Ascending aorta (tissue), 2 donors: ENCODE data around the gene LYPD6B. TPM values are rescaled to one million over a fixed set of nuclear protein-coding genes. Genes with fewer than 3 reads are reported as not detected.

Experiments
- DNase-seq, 2 donors: peaks; one replicate each; pipeline ENCODE4 v3.0.0-alpha.2; 2019; ENCODE audit warnings: low spot score in 2 of 2
- H3K27ac ChIP-seq, 2 donors: fragments of 200-600 bp; sonication (generic); one replicate each; pipeline ENCODE4 v1.5.1; 2016 to 2017; ENCODE audit warnings: mild to moderate bottlenecking in 1 of 2
- H3K27me3 ChIP-seq: fragments of 200-600 bp; sonication (generic); one replicate; pipeline ENCODE4 v1.5.1; 2017
- H3K36me3 ChIP-seq, 2 donors: fragments of 200-600 bp; sonication (generic); one replicate each; pipeline ENCODE4 v1.5.1; 2016
- H3K4me1 ChIP-seq, 2 donors: fragments of 200-600 bp; sonication (generic); one replicate each; pipeline ENCODE4 v1.5.1; 2016 to 2017; ENCODE audit warnings: mild to moderate bottlenecking in 1 of 2
- H3K4me3 ChIP-seq, 2 donors: fragments of 200-600 bp; sonication (generic); one replicate each; pipeline ENCODE4 v1.5.1; 2016 to 2017; ENCODE audit warnings: mild to moderate bottlenecking in 1 of 2
- H3K9me3 ChIP-seq, 2 donors: fragments of 200-600 bp; sonication (generic); one replicate each; pipeline ENCODE4 v1.5.1; 2016
- intact Hi-C: fragments of 100-400 bp; cut with DNase I; formaldehyde crosslinking; loops from one replicate; pipeline ENCODE4 v1.15.1; 2023
- total RNA-seq: library from RNA; depleted of rRNA; stranded (reverse); fragments of >200 nt; gene quantifications from one replicate; pipeline ENCODE4 v1.1.0, GENCODE V29; 2016
- TF ChIP-seq, protein P1 (sequence below), 3 experiments: fragments of 200-600 bp in 2 of 3; fragments of 450-650 bp in 1 of 3; sonication (generic) in 2 of 3; IDR thresholded peaks; one replicate each; pipeline ENCODE4 v1.5.1; 2016 to 2019; ENCODE audit warnings: antibody characterized with exemption in 3 of 3, mild to moderate bottlenecking in 1 of 3, moderate library complexity in 1 of 3

The LYPD6B gene
- total RNA-seq, 1 donor from 2014 or later, result not detected

DNA sequence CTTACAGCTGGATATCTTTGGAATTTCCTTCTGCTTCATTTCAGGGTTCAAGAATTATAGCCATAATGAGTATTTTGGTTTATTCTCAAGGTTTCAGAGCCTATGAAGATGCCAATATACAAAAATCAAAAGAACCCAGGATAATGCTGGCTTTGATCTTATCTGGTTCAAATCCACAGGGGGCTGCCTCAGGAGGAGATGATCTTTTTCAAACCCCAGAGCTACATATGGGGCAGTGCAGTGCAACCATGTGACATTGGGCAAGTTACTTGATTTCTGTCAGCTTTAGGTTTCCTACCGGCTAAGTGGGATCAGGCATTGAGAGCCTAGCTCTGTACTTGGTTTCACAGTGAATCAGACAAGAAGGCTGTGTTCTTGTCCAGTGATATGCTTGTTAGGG is 23.0 kb upstream of the LYPD6B start:
- Histone ChIP-seq H3K4me3 (no peak overlapping the region), H3K9me3 (no peaks in the 10 kb centered on the region), H3K27ac (no peak overlapping the region), H3K4me1 (peaks cover 0 to 5% of the 10 kb centered on the region in 2 donors), H3K36me3 (no peaks in the 10 kb centered on the region), H3K27me3 (no peaks in the 10 kb centered on the region)
- intact Hi-C loops, result loop anchor here (5.0 kb wide), 1 partner anchor 297 kb away; no protein-coding TSS in a partner anchor
- no peak for DNase-seq
- TF ChIP-seq, protein P1, sequence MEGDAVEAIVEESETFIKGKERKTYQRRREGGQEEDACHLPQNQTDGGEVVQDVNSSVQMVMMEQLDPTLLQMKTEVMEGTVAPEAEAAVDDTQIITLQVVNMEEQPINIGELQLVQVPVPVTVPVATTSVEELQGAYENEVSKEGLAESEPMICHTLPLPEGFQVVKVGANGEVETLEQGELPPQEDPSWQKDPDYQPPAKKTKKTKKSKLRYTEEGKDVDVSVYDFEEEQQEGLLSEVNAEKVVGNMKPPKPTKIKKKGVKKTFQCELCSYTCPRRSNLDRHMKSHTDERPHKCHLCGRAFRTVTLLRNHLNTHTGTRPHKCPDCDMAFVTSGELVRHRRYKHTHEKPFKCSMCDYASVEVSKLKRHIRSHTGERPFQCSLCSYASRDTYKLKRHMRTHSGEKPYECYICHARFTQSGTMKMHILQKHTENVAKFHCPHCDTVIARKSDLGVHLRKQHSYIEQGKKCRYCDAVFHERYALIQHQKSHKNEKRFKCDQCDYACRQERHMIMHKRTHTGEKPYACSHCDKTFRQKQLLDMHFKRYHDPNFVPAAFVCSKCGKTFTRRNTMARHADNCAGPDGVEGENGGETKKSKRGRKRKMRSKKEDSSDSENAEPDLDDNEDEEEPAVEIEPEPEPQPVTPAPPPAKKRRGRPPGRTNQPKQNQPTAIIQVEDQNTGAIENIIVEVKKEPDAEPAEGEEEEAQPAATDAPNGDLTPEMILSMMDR (IDR thresholded peaks at IDR 0.05), result no peak

- Histone ChIP-seq H3K27me3 (no peaks in the 10 kb centered on the region), H3K4me3 (no peak overlapping the region), H3K27ac (no peak overlapping the region), H3K4me1 (peaks cover 0 to 5% of the 10 kb centered on the region in 2 donors), H3K9me3 (no peaks in the 10 kb centered on the region), H3K36me3 (no peaks in the 10 kb centered on the region)
- no peak for DNase-seq
- TF ChIP-seq, protein P1 (IDR thresholded peaks at IDR 0.05), result no peak
- intact Hi-C loops, result loop anchor here (5.0 kb wide), 1 partner anchor 296 kb away; no protein-coding TSS in a partner anchor
Observed at GRCh38 chr2:149015926-149016563, 22.5 kb upstream of the LYPD6B start.

- Histone ChIP-seq H3K9me3 (no peaks in the 10 kb centered on the region), H3K4me1 (peaks cover 0 to 5% of the 10 kb centered on the region in 2 donors), H3K4me3 (no peak overlapping the region), H3K27me3 (no peaks in the 10 kb centered on the region), H3K27ac (no peak overlapping the region), H3K36me3 (no peaks in the 10 kb centered on the region)
- intact Hi-C loops, result loop anchor here (1.0 to 5.0 kb wide), 2 partner anchors 295 to 544 kb away; no protein-coding TSS in a partner anchor
- TF ChIP-seq, protein P1 (IDR thresholded peaks at IDR 0.05), result peak; percentile 54 to 88 (median 65)
- DNase-seq, result peak in 1 of 2 donors; percentile 82
Observed at GRCh38 chr2:149017116-149017985, 21.1 kb upstream of the LYPD6B start.

GRCh38 chr2:149018981-149019380 is 19.5 kb upstream of the LYPD6B start:
- no peaks in the 10 kb centered on the region for H3K27me3 ChIP-seq
- TF ChIP-seq, protein P1 (IDR thresholded peaks at IDR 0.05), result no peak
- no peak overlapping the region for H3K27ac ChIP-seq
- no peak for DNase-seq
- peaks cover 0 to 5% of the 10 kb centered on the region in 2 donors for H3K4me1 ChIP-seq
- H3K36me3 ChIP-seq, result no peaks in the 10 kb centered on the region
- H3K9me3 ChIP-seq, result no peaks in the 10 kb centered on the region
- H3K4me3 ChIP-seq, result no peak overlapping the region
- intact Hi-C loops, result loop anchor here (5.0 kb wide), 1 partner anchor 293 kb away; no protein-coding TSS in a partner anchor

- Histone ChIP-seq H3K36me3 (no peaks in the 10 kb centered on the region), H3K27ac (no peak overlapping the region), H3K9me3 (no peaks in the 10 kb centered on the region), H3K4me3 (no peak overlapping the region), H3K27me3 (no peaks in the 10 kb centered on the region), H3K4me1 (peaks cover 0 to 5% of the 10 kb centered on the region in 2 donors)
- DNase-seq, result no peak
- intact Hi-C loops, result loop anchor here (5.0 kb wide), 1 partner anchor 293 kb away; no protein-coding TSS in a partner anchor
- TF ChIP-seq, protein P1 (IDR thresholded peaks at IDR 0.05), result no peak
Observed at GRCh38 chr2:149019768-149020167, 18.7 kb upstream of the LYPD6B start.
